Suppressor macrophage treated with lipopolysaccharide for 4 hours (primary cell): Measurements from ENCODE around the gene TP53I13.

Experiments used
- DNase-seq: peaks from one replicate; pipeline ENCODE4 v3.0.0-alpha.2; 2020

Gene TP53I13

GRCh38 chr17:29617481-29618271 lies 49.2 kb downstream of the TP53I13 start:
- peak; percentile 92 for DNase-seq

GRCh38 chr17:29618272-29619065 lies 50.0 kb downstream of the TP53I13 start:
- DNase-seq: no peak

- no peak for DNase-seq
Observed at GRCh38 chr17:29619251-29619650, 50.8 kb downstream of the TP53I13 start.

- DNase-seq: no peak
Observed at GRCh38 chr17:29620271-29620670, 51.8 kb downstream of the TP53I13 start.

GRCh38 chr17:29620779-29621500 lies 52.4 kb downstream of the TP53I13 start:
- DNase-seq: no peak

- DNase-seq: no peak
Observed at GRCh38 chr17:29621751-29622194, 53.3 kb downstream of the TP53I13 start.
